Neuron (in vitro differentiated cells): ENCODE data around the gene SERINC3.

ENCODE experiments used
- H2AFZ ChIP-seq: one replicate; pipeline ENCODE4 v1.6.1; 2013; ENCODE audit warnings: low read depth, mild to moderate bottlenecking, inconsistent platforms, low read length, moderate library complexity
- H3K27me3 ChIP-seq: one replicate; pipeline ENCODE4 v1.6.1; 2013; ENCODE audit warnings: low read length; ENCODE audit not compliant: insufficient read depth
- H3K36me3 ChIP-seq: one replicate; pipeline ENCODE4 v1.6.1; 2013; ENCODE audit warnings: low read length; ENCODE audit not compliant: insufficient read depth
- H3K4me1 ChIP-seq: one replicate; pipeline ENCODE4 v1.6.1; 2013; ENCODE audit warnings: low read length; ENCODE audit not compliant: insufficient read depth
- H3K4me3 ChIP-seq: 2 replicates; pipeline ENCODE4 v1.5.1; 2013; ENCODE audit warnings: mild to moderate bottlenecking, low read length, moderate library complexity
- H3K9me3 ChIP-seq: one replicate; pipeline ENCODE4 v1.6.1; 2013; ENCODE audit warnings: low read length

Gene SERINC3

GRCh38 chr20:44549123-44549522, 27.3 kb upstream of the SERINC3 start:
- H3K4me3 ChIP-seq, result no peak overlapping the region

GRCh38 chr20:44547419-44547818, 25.5 kb upstream of the SERINC3 start:
- Histone ChIP-seq H3K27me3 (no peaks in the 10 kb centered on the region), H3K9me3 (no peaks in the 10 kb centered on the region), H3K4me3 (no peak overlapping the region), H3K36me3 (no peaks in the 10 kb centered on the region), H3K4me1 (peaks cover 11% of the 10 kb centered on the region), H2AFZ (no peak overlapping the region)

More at GRCh38 chr20:44549123-44549522, 27.3 kb upstream of the SERINC3 start:
- Histone ChIP-seq H3K27me3 (no peaks in the 10 kb centered on the region), H3K4me1 (peaks cover 11% of the 10 kb centered on the region), H3K9me3 (no peaks in the 10 kb centered on the region), H2AFZ (no peak overlapping the region), H3K36me3 (no peaks in the 10 kb centered on the region)

GRCh38 chr20:44544263-44544662, 22.4 kb upstream of the SERINC3 start:
- no peak overlapping the region for H3K4me3 ChIP-seq
- H3K9me3 ChIP-seq, result no peaks in the 10 kb centered on the region
- peaks cover 11% of the 10 kb centered on the region for H3K4me1 ChIP-seq
- no peaks in the 10 kb centered on the region for H3K36me3 ChIP-seq
- H2AFZ ChIP-seq, result no peak overlapping the region
- no peaks in the 10 kb centered on the region for H3K27me3 ChIP-seq

GRCh38 chr20:44543358-44543757, 21.5 kb upstream of the SERINC3 start:
- Histone ChIP-seq H3K36me3 (no peaks in the 10 kb centered on the region), H3K9me3 (no peaks in the 10 kb centered on the region), H2AFZ (no peak overlapping the region), H3K4me1 (peaks cover 5% of the 10 kb centered on the region), H3K27me3 (no peaks in the 10 kb centered on the region), H3K4me3 (no peak overlapping the region)

GRCh38 chr20:44542890-44543289, 21.0 kb upstream of the SERINC3 start:
- peaks cover under 1% of the 10 kb centered on the region for H3K4me1 ChIP-seq
- H3K36me3 ChIP-seq, result no peaks in the 10 kb centered on the region
- no peaks in the 10 kb centered on the region for H3K9me3 ChIP-seq
- no peak overlapping the region for H2AFZ ChIP-seq
- no peaks in the 10 kb centered on the region for H3K27me3 ChIP-seq
- H3K4me3 ChIP-seq, result no peak overlapping the region

GRCh38 chr20:44541992-44542391, 20.1 kb upstream of the SERINC3 start:
- Histone ChIP-seq H3K4me3 (no peak overlapping the region), H3K4me1 (no peaks in the 10 kb centered on the region), H3K36me3 (no peaks in the 10 kb centered on the region), H3K27me3 (no peaks in the 10 kb centered on the region), H2AFZ (no peak overlapping the region), H3K9me3 (no peaks in the 10 kb centered on the region)

- Histone ChIP-seq H3K4me3 (no peak overlapping the region), H2AFZ (no peak overlapping the region), H3K27me3 (no peaks in the 10 kb centered on the region), H3K9me3 (no peaks in the 10 kb centered on the region), H3K4me1 (no peaks in the 10 kb centered on the region), H3K36me3 (no peaks in the 10 kb centered on the region)
These were observed 19.0 kb upstream of the SERINC3 start for GRCh38 chr20:44540834-44541233.

GRCh38 chr20:44537993-44538392, 16.1 kb upstream of the SERINC3 start:
- no peaks in the 10 kb centered on the region for H3K36me3 ChIP-seq
- H3K4me1 ChIP-seq, result no peaks in the 10 kb centered on the region
- H3K27me3 ChIP-seq, result no peaks in the 10 kb centered on the region
- no peak overlapping the region for H3K4me3 ChIP-seq
- H3K9me3 ChIP-seq, result no peaks in the 10 kb centered on the region
- H2AFZ ChIP-seq, result no peak overlapping the region

- Histone ChIP-seq H3K4me3 (no peak overlapping the region), H3K4me1 (peaks cover 6% of the 10 kb centered on the region), H3K9me3 (no peaks in the 10 kb centered on the region), H3K27me3 (no peaks in the 10 kb centered on the region), H2AFZ (no peak overlapping the region), H3K36me3 (no peaks in the 10 kb centered on the region)
These were observed 14.3 kb upstream of the SERINC3 start for GRCh38 chr20:44536175-44536574.

GRCh38 chr20:44533928-44534327, 12.1 kb upstream of the SERINC3 start:
- no peaks in the 10 kb centered on the region for H3K36me3 ChIP-seq
- no peak overlapping the region for H2AFZ ChIP-seq
- H3K9me3 ChIP-seq, result no peaks in the 10 kb centered on the region
- H3K4me3 ChIP-seq, result no peak overlapping the region
- H3K4me1 ChIP-seq, result peaks cover 6% of the 10 kb centered on the region
- H3K27me3 ChIP-seq, result no peaks in the 10 kb centered on the region

GRCh38 chr20:44532981-44533331, 11.1 kb upstream of the SERINC3 start:
- Histone ChIP-seq H3K4me3 (peak overlapping the region; percentile 94), H3K9me3 (no peaks in the 10 kb centered on the region), H2AFZ (no peak overlapping the region), H3K27me3 (no peaks in the 10 kb centered on the region), H3K4me1 (peaks cover 6% of the 10 kb centered on the region), H3K36me3 (no peaks in the 10 kb centered on the region)

GRCh38 chr20:44532259-44532980, 10.6 kb upstream of the SERINC3 start:
- no peaks in the 10 kb centered on the region for H3K36me3 ChIP-seq
- no peaks in the 10 kb centered on the region for H3K9me3 ChIP-seq
- H3K4me3 ChIP-seq, result peak overlapping the region; percentile 94
- peak overlapping the region; percentile 90 for H2AFZ ChIP-seq
- peaks cover 6% of the 10 kb centered on the region for H3K4me1 ChIP-seq
- H3K27me3 ChIP-seq, result no peaks in the 10 kb centered on the region

GRCh38 chr20:44528309-44528708, 6.4 kb upstream of the SERINC3 start:
- H3K4me3 ChIP-seq, result no peak overlapping the region
- no peaks in the 10 kb centered on the region for H3K9me3 ChIP-seq
- no peaks in the 10 kb centered on the region for H3K36me3 ChIP-seq
- H3K27me3 ChIP-seq, result no peaks in the 10 kb centered on the region
- peaks cover 6% of the 10 kb centered on the region for H3K4me1 ChIP-seq
- no peak overlapping the region for H2AFZ ChIP-seq

GRCh38 chr20:44527716-44528199, 5.9 kb upstream of the SERINC3 start:
- H3K36me3 ChIP-seq, result no peaks in the 10 kb centered on the region
- H3K4me3 ChIP-seq, result no peak overlapping the region
- peaks cover 4% of the 10 kb centered on the region for H3K4me1 ChIP-seq
- no peak overlapping the region for H2AFZ ChIP-seq
- H3K27me3 ChIP-seq, result no peaks in the 10 kb centered on the region
- no peaks in the 10 kb centered on the region for H3K9me3 ChIP-seq
